A172 (cell line): Measurements from ENCODE around the gene SLC35E1. TPM values are rescaled to one million over a fixed set of nuclear protein-coding genes. Genes with fewer than 3 reads are reported as not detected.
A peak's percentile ranks its signal among the peaks of the same experiment; 100 is the strongest.
"Not testable (repeated sequence)": the region's sequence is repeated elsewhere in the genome, so short reads cannot be mapped to it uniquely, and the experiment has no call there.

Experiments used
- DNase-seq: peaks from one replicate; pipeline ENCODE4 v3.0.0-alpha.2; 2015; ENCODE audit warnings: low spot score
- total RNA-seq: library from RNA; depleted of rRNA; stranded (reverse); fragments of >200 nt; shearing (Covaris generic); gene quantifications from 2 replicates; pipeline ENCODE4 v1.2.3, GENCODE V29; 2014

The SLC35E1 gene
- total RNA-seq, 1 experiment from 2014 or later: 29.1 TPM

- DNase-seq: no peak
These were observed 27.6 kb downstream of the SLC35E1 start for GRCh38 chr19:16544473-16545231.

GRCh38 chr19:16543734-16544133 is 28.5 kb downstream of the SLC35E1 start:
- not testable (repeated sequence) for DNase-seq

GRCh38 chr19:16542910-16543472 is 29.2 kb downstream of the SLC35E1 start:
- DNase-seq: peak; percentile 17

- DNase-seq: peak; percentile 88
These were observed 29.9 kb downstream of the SLC35E1 start, which contains the start of gene CHERP for GRCh38 chr19:16542045-16542909. TSS of gene CHERP (minus strand) at chr19:16542437. CDS start at chr19:16542378, 59 bp downstream.

GRCh38 chr19:16541526-16542044 is 30.6 kb downstream of the SLC35E1 start:
- DNase-seq: peak; percentile 14

- DNase-seq: no peak
These were observed 31.3 kb downstream of the SLC35E1 start for GRCh38 chr19:16540948-16541347.

- no peak for DNase-seq
These were observed 35.1 kb downstream of the SLC35E1 start for GRCh38 chr19:16537111-16537510.

GRCh38 chr19:16536130-16536529 is 36.1 kb downstream of the SLC35E1 start:
- no peak for DNase-seq

- no peak for DNase-seq
These were observed 36.8 kb downstream of the SLC35E1 start for GRCh38 chr19:16535381-16535780.

GRCh38 chr19:16532440-16533234 is 39.6 kb downstream of the SLC35E1 start:
- DNase-seq: no peak

GRCh38 chr19:16531380-16531669 is 40.9 kb downstream of the SLC35E1 start:
- DNase-seq: no peak

GRCh38 chr19:16530540-16531379 is 41.5 kb downstream of the SLC35E1 start:
- no peak for DNase-seq

- DNase-seq: no peak
These were observed 42.6 kb downstream of the SLC35E1 start for GRCh38 chr19:16529466-16530144.

- DNase-seq: no peak
These were observed 44.2 kb downstream of the SLC35E1 start for GRCh38 chr19:16527971-16528521.

- DNase-seq: no peak
These were observed 44.8 kb downstream of the SLC35E1 start for GRCh38 chr19:16527334-16527935.

GRCh38 chr19:16525751-16526481 is 46.3 kb downstream of the SLC35E1 start:
- DNase-seq: no peak

GRCh38 chr19:16524991-16525734 is 47.1 kb downstream of the SLC35E1 start:
- DNase-seq: no peak
